HG03139 (cell line): Measurements from ENCODE around the gene TMEM141.
"Not testable (repeated sequence)": the region's sequence is repeated elsewhere in the genome, so short reads cannot be mapped to it uniquely, and the experiment has no call there.

Experiments
- ATAC-seq: cut with Tn5 transposase; IDR thresholded peaks from one replicate; pipeline ENCODE4 v1.9.1; 2021; ENCODE audit not compliant: unreplicated experiment

TMEM141 gene

DNA sequence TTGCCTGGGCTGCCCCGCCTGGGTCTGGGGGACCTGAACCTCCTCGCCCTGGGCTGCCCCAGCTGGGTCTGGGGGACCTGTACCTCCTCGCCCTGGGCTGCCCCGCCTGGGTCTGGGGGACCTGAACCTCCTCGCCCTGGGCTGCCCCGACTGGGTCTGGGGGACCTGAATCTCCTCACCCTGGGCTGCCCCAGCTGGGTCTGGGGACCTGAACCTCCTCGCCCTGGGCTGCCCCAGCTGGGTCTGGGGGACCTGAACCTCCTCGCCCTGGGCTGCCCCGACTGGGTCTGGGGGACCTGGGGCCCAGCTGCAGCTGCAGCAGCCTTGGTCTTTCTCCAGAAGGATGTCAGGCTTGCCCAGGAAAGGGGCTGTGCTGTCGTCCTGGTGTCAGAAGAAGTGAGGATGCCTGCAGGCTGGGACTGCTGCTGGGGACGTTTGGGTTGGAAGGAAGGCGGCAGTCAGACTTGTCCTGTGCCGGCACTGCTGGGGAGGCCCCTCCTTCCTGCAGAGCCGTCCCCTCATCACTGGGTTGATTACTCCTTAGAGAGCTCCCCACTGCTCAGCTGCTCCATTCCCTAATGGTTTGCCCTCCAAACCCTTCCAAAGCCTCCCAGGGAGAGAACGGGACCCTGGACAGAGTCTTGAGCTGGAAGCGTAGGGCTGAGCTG, 42.4 kb downstream of the TMEM141 start:
- not testable (repeated sequence) for ATAC-seq

DNA sequence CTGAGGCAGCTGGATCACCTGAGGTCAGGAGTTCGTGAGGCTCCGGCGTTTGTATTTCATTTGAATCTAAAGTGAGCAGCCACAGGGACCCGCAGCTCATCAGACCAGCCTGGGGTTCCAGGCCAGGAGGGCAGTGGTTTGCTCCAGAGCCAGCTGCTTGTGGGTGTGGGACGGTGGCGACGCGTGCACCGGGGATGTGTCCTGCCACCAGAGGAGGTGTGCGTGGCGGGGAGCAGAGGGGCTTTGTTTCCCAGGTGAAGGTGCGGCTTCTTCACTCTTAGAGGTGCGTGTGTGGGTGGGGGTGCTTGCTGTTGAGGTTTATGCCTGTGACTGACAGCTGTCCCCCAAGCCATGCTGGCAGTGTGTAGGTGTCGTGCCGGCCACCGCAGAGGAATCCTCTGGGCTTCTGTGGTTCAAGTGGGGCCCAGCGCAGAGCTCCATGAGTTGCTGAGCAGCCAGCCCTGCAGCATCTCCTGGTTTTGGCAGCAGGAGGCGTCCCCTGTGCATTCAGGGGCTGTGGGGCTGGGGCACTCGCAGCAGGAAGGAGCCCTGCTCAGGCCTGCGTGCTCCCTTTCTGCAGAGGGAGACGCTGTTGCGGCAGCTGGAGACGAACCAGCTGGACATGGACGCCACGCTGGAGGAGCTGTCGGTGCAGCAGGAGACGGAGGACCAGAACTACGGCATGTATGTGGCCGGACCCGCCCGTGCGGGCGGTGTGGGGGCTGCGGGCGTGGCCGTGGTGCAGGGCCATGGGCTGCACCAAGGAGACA, 44.2 kb downstream of the TMEM141 start:
- ATAC-seq, result no peak

DNA sequence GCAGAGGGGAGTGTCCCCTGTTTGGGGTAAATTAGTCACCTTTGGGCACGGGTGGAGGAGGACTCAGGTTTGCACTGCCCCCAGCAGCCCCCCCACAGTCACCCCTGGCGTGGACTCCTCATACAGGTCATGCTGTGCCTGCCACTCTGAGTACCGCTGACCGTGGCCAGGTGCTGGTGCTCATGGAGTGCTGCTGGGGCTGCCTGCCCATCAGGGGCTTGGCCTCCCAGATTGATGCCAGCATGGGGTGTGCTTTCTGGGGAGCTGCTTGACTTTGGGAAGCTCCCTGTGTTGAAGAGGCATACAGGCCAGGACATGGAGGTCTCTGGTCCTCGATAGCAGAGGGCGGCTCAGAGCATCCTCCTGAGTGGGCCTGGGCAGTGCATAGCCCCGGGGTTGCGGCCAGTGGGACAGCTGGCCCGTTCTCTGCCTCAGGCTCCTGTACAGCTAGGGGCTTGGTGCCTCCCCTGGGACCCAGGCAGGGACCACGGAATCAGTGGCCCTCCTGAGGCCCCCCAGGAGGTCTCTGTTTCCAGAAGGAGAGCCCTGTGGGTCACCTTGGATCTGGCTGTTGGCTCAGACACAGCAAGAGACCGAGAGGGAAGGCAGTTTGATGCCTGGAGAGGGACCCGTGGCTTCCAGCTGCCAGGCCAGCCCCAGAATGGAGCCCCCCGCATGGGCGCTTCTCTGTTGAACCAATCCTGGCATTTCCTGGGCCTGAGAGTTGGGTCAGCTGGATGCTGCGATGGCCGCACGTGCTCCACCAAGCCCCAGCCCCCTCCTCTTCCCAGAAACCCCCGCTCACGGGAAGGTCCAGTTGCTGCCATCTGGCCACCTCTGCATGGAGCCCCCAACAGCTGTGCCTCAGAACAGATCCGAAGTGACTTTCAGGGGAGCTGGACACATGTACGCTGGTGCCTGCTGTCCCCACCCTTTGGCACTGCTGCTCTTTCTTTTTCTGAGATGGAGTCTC, 45.1 kb downstream of the TMEM141 start:
- ATAC-seq, result no peak

GRCh38 chr9:136837146-136837855, 46.2 kb downstream of the TMEM141 start:
- ATAC-seq, result no peak

GRCh38 chr9:136837856-136838277, 46.7 kb downstream of the TMEM141 start:
- not testable (repeated sequence) for ATAC-seq

- no peak for ATAC-seq
These were observed 47.4 kb downstream of the TMEM141 start for GRCh38 chr9:136838314-136839228.

DNA sequence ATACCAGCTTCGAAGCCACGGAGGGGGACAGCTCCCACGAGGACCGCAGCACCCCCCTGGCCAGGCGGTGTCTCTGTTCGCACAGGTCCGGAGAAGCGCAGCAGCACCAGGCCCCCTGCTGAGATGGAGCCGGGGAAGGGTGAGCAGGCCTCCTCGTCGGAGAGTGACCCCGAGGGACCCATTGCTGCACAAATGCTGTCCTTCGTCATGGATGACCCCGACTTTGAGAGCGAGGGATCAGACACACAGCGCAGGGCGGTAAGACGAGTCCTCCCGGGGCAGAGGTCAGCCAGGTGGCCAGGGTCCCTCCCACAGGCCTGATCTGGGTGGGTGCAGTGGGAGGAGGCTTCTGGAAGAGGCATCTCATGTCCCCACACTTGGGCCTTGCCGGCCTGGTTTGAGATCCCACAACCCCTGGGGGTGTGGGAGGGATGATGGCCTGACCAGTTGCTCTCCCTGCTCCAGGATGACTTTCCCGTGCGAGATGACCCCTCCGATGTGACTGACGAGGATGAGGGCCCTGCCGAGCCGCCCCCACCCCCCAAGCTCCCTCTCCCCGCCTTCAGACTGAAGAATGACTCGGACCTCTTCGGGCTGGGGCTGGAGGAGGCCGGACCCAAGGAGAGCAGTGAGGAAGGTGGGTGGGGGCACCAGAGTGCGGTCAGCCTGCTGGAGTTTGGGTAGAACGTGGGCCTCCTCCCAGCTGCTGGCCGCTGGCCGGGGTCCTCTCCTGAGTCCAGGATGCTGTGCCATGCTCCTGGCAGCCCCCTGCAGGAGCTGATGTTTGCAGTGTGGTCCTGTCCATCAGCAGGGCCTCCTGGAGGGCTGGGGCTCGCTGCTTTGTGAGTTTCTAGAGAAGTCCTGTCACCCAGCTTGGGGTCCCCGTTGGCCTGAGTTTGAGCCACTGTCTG, 48.3 kb downstream of the TMEM141 start:
- no peak for ATAC-seq

DNA sequence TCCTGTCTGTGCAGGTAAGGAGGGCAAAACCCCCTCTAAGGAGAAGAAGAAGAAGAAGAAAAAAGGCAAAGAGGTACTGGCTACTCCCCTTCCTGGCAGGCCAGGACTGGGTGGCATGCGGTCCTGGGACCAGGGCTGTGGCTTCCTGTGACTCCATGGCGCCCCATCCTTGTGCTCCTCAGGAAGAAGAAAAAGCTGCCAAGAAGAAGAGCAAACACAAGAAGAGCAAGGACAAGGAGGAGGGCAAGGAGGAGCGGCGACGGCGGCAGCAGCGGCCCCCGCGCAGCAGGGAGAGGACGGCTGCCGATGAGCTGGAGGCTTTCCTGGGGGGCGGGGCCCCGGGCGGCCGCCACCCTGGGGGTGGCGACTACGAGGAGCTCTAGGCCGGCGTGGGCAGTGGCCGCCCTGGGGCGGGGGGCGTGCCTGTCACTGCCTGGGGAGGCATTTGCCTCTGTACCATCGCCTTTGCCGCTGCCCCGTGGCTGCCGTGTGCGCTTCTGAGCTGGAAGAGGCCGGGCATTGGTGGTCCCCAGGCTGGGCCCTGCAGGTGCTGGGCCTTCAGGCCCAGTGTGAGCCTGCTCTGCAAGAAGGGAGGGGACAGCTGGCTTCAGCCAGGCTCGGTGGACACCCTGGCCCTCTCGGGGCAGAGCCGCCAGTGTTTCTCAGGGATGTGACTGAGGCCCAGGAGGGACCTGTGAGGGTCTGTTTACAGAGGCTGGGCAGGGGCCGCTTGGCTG, 49.2 kb downstream of the TMEM141 start:
- no peak for ATAC-seq

DNA sequence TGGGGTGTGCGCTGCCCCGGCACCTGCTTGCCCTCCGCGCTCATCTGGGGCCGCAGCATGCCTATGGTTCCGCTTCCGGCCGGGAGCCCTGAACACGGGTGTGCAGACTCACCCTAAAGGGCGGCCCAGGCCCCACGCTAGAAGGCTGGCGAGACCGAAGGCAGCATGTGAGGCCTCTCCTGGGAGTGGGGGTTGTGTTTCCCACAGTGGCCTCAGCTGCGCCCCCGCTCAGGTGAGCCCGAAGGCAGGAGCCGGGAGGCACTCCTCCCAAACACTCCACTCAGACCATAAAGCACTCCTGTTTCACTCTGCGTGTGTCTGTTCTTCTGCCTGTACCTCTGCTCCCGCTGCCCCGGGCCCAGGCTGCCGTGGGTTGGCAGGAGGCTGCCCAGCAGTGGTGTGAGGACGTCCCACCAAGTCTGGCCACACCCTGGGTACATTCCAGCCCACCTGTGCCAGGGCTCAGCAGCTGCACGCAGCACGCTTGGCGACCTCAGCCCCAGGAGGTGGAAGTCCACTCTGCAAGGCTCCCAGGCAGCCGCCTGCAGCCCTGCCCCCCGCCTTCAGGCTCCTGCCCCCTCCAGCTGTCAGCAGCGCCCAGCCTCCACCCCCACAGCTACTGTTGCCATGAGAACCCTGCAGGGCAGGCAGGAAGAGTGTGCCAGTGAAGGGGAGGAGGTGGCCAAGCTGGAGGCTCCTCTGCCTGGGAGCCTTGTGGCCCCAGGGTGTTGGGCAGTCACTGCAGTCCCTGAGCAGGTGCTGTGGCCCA, 49.9 kb downstream of the TMEM141 start:
- ATAC-seq, result no peak

DNA sequence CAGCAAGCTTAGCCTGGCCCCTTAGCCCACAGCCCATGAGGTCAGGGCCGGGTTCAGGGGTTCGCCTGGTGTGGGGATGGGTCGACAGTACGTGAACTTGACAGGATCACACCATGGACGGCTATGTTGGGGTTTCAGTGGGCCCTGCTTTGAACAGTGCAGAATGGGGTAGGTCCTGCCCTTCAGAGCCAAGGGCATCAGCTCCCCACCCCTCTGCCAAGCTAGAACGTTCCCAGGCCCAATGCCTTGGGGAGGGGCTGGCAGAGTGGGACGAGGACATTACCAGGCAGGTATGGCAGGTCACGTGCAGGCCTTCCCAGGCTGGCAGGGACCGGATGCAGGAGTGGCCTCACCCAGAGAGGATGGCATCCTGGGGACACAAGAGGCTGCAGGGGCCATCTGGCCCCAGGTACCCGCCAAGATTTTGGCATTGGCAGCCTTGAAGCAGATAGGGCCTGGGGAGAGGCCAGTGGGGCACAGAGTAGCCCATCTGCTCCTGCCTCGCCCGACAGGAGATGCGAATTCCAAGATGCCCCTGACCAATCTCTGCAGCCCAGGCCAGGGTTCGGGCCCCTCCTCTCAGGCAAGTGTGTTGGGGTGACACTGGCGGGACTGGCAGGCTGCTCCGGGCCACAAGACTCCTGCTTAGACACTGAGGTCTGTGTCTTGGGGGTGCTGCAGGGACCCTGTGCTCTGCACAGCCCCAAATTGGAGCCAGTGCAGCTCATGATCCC, 50.7 kb downstream of the TMEM141 start:
- not testable (repeated sequence) for ATAC-seq

DNA sequence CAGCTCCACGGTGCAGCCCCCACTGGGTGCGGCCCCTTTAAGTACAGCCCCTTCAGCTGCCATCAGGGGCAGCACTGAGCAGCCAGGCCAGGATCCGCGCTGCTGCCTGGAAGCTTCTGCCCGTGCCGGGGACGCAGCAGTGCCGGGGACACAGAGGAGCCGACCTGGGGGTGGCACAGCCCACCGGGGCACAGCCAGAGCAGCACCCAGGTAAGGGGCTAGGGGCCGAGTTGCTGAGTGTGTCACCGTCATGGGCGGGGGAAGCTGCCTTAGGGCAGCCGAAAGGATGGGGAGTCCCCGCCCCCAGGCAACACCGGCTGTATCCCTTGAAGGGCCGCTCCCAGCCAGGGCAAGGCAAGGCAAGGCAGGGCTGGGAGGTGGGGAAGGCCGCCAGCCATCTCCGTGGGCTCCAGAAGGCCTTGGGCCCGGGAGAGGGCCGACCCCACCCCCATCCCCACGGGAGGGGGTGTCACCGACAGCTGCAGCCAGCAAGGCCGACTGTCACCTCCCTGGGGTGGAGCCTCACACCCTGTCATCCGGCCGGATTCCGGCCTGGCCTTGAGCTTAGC, 51.3 kb downstream of the TMEM141 start, which contains the start of gene AJM1:
Gene AJM1 (plus strand): TSS at position 99 of the 569 bp plus-strand sequence. CDS start 1,937 bp downstream, outside the sequence.
- peak; percentile 60 for ATAC-seq
